ENCODE measurements around the gene KCNJ15.

The KCNJ15 gene

GRCh38 chr21:38300141-38300578 is 43.4 kb downstream of the KCNJ15 start:
- FAIRE-seq, result no peak

DNA sequence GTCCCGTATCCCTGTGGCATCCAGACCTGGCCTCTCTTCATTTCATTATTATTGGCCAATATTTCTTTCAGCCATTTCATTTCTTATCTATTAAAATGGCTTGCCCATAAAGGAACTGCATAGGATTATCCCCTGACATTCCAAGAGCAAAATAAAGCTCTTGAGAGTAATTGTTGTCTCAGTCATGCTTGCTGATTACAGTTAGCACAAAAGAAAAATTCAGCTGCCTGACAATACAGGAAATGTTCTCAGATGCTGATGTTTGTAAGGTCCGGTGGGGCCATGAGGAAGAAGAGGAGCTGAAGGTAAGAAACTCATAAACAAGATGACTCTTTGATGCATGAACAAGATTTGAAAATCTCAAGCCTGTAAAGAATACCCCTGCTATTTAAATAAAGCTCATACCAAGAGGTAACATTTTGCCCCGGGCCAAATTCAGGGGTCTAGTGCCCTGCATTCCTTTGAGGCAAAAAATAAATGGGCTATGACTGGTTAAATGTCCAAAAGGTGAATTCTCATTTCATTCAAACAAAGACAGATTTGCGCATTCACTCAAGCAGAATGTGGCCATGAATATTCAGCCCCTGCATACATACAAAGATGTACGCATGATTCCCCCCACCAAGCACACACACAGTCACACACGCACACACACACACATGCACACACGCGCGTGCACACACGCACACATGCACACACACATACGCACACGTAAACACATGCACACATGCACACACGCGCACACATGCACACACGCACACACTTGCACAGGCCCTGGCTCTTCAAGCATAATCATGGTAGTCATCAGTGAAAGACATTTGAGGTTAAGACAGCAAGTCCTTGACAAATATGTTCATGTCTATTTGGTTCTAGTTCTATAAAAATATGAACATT is 44.8 kb downstream of the KCNJ15 start:
- no peak for FAIRE-seq

- no peak for FAIRE-seq
Observed at GRCh38 chr21:38303300-38303699, 46.5 kb downstream of the KCNJ15 start.

DNA sequence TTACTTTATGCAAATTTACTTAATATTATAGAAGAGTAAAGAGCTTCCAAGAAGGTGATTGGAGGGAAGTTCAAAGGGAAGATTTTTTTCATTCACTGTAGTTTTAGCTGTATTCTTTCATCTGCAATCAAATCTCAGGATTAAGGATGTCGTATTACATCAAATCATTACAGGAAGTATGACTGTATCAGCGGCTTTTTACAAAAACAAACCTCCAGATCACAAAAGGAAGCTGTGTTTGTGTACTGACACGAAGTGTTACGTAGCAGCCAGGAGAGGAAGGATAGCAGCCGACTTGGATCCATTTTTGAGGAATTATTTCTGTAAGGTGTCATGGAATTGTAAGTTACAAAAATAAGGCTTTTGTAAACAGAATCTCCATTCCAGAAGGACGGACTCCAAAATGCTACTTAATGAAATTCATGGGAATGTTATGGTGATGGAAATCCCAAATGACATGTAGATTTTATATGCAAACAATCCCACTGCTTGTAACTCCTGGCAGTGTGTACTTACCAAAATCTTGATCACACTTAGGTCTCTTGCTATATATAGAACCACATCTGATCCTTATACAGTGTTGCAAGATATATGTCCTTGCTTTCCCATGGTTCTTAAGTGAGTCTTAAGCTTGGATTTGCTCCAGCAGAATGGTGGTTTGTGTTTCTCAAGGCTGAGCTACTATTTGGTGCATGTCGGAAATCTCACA is 49.8 kb downstream of the KCNJ15 start:
- FAIRE-seq, result no peak

DNA sequence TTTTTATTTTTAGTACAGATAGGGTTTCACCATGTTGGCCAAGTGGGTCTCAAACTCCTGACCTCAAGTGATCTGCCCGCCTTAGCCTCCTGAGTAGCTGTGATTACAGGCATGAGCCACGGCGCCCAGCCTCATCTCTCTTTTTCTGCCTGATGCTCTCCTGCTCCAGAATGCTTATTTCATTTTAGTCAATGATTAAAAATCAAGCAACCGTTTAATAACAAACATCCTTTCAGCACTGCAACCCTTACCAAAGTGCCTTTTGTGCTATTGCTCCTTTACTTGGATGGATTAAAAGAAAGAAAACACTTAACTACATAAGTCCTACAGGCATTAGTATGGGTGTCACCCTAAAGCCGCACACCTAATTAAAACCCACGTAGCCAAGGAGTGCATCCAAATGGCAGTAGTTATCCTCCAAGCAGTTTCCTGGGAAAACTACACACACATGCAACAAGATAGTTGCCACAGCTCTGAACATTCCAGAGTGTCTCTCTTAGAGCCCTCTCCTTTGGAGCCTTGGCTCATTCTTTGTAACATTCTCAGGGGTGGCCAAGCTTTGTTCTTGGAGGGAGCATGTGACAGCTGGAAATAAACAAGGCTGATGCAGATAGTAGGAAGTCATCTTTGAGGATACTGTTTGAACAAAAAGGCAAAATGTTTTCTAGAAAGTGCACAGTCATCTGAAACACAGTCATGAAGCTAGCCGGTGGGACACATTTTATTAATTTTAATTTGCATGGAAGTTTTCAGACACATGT is 51.2 kb downstream of the KCNJ15 start:
- FAIRE-seq, result no peak

DNA sequence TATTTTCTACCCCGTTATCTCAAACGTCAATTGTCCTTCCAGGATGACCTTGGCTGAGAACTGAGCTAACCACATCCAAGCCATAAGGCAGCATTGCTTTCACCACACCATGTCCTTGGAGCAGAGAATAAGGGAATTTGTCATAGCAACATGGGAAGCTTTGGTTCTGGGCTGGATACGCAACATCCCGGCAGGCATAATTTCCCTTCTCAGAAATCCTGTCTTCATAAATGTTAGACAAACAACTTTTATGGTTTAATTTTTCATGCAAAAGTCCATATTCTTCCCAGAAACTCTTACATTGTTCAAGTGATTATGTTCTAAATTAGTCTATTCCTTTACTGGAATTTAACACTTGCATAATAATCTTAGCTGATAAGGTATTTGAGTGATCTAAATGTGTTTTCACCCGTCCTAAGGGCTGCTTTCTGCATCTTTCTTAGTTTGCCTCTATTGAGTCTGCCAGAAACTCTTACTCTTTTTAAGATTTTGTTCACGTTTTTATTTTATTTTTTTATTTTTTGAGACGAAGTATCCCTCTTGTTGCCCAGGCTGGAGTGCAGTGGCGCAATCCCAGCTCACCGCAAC is 51.8 kb downstream of the KCNJ15 start:
- no peak for FAIRE-seq

GRCh38 chr21:38310646-38311485 is 54.1 kb downstream of the KCNJ15 start:
- FAIRE-seq, result no peak

- no peak for FAIRE-seq
Observed at GRCh38 chr21:38311765-38312164, 55.0 kb downstream of the KCNJ15 start.

DNA sequence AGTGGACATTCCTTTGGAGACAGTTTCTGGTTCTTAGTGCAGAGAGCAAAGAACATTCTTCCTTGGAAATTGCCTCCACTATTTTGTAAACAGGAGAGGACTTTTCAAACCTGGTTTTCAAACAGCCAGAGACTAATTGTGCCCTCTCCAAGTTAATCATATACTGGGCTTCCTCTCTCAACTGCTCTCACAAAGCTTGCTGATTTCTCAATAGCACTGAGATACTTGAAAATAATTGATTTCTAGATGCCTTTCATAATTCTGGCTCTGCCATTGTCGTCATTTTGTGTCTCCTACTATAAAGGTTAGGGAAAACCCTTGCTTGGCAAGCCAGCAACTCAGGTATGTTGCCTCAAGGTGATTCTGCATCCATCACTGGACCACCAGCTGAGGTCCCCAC is 56.0 kb downstream of the KCNJ15 start:
- no peak for FAIRE-seq

DNA sequence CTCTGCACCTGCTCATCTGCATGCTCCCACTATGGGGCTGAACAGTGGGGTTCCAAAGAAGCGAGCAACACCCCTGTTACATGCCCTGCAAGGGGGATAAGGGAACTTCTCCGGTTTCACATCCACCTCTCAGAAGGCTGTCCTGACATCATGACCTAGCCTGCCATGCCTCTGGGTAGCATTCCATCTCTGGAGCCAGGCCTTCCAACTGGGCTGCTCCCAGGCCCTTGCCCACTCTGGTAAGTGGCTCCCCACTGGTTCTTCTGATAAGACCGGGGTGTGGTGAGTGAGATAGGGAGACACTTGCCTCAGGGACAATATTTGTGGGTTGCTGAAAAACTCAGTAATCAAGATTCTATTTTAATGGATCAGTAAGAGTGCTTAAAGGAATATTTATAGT is 57.8 kb downstream of the KCNJ15 start:
- no peak for FAIRE-seq

DNA sequence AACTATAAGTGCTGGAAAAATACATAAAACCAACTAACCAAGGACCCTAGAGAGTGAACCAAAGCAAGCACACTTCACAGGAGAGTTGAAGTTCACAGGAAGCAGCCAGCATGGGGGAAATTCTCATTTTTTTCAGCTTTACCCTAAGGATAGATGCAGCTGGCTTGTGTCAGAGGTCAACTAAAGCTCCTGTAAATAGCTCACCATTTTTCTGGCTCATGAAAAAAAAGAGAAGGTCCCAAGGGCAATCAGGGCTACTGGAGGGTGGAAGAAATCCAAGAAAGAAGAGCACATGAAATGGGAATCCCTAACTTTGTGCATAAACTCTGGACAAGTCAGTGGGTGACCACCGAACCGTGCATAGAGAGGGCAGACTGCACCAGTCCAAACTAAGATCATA is 58.3 kb downstream of the KCNJ15 start:
- FAIRE-seq, result no peak

DNA sequence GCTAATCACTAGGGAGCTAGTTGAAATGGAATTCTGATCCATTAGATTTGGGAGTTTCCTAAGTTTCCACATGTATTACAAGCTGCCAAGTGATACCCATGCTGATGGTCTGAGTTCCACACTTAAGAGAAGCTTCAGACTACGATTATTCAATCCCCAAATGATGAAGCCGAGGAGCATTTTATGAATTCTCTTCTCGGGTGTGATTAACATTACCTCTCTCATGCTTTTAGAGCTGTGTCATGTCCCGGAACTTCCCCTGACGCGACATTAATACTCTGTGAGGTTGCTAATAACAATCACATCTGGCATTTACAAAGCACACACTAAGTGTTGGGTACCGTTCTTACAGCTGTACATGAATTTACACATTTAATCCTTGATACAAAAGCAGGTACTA is 63.0 kb downstream of the KCNJ15 start:
- no peak for FAIRE-seq

DNA sequence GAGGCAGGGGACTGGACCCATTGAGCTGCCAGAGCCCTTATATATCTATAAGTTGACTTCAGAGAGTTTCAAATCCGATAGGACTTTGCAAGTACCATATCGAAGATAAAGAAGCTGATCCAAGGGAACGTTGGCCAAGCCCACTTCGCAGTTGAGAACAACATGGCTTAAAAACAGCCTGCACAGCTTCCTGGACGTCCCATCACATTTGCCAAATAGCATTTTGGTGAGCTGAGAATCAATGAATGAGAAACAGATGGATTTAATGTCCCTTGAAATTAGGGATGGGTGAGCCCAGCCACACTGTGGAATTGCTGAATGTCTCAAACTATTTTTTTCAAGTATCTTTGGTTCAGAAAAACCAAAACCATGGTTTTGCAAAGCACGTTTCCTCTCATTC is 64.8 kb downstream of the KCNJ15 start:
- no peak for FAIRE-seq

- no peak for FAIRE-seq
Observed at GRCh38 chr21:38322311-38322950, 65.6 kb downstream of the KCNJ15 start.

DNA sequence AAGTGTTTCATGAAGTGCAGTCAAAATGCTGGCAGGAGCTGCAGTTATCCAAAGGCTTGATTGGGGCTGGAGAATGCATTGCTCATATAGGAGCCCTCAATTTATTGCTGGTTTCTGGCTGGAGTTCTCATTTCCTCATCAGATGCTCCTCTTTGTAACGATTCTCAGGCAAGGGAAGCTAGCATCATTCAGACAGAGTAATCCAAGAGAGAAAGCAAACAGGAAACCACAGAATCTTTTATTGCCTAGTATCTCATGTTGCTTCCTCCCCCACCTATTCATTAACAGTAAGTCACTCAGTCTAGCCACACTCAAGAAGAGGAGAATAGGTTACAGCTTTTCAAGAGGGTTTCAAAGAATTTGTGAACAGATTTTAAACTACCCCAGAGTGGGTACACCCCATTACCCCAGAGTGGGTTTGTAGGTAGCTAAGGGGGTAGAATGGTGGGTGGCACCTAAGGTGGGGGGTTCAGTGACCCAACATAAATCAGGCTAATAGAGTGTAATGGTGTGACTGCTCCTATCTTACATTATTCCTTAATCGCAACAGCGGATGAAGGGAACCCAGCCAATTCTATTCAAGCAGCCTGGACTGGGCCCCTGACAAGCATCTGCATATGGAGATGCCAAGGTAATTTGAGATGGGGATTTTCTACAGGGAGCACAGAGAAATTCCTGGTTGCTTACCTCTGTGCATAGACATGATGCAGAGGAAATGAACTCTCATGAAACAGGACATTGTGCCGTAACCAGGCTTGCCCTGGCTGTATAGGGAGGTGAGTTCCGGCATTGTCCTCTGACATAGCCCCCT is 67.1 kb downstream of the KCNJ15 start:
- FAIRE-seq, result no peak

- no peak for FAIRE-seq
Observed at GRCh38 chr21:38325216-38325615, 68.4 kb downstream of the KCNJ15 start.

DNA sequence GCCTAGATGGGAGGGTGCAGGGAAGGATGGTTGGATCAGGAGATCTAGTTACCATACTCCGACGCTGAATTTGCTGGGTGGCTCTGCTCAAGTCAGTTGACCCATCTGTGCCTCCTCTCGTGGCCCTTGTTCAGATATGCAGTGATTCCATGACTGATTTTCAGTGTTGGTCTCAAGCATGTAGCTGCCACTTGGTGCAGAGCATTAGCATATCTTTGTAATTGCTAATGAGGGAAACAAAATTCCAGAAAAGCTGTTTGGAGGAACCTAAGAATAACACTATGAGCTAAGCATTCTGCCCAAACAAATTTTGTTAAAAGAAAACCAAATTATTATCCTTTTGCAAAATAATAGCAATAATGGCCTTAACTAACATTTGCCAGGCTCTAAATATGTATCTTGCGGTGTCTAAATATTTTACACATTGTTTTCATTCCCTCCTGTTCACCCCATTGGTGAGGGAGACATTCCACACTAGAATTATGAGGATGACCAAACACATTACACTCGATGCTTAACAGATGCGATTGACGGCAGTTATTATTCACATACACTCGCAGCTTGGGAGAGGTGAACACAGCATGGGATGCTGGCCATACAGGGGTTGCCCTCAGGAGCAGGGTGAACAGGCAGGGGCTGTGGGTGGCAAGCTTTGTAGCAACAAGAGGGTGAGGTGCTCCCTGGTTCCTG is 69.1 kb downstream of the KCNJ15 start:
- FAIRE-seq, result no peak

DNA sequence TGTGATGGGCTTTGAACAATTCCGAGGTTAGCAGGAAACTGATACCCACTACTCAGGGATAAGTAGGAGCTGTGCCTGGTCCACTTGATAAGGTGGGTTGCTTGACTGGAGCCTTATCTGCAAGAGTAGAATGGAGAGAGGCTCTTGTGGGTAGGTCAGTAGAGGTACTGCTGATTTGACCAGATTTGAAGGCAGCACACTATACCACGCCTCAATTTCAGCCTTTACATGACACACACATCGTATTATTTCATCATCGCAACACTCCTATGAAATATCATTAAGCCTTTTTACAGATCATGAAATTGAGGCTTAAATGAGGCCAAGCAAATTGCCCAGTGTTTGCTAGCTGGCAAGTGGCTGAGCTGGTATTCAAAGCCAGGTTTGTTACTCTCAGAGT is 69.6 kb downstream of the KCNJ15 start:
- no peak for FAIRE-seq

GRCh38 chr21:38326899-38327298 is 70.1 kb downstream of the KCNJ15 start:
- FAIRE-seq, result no peak

DNA sequence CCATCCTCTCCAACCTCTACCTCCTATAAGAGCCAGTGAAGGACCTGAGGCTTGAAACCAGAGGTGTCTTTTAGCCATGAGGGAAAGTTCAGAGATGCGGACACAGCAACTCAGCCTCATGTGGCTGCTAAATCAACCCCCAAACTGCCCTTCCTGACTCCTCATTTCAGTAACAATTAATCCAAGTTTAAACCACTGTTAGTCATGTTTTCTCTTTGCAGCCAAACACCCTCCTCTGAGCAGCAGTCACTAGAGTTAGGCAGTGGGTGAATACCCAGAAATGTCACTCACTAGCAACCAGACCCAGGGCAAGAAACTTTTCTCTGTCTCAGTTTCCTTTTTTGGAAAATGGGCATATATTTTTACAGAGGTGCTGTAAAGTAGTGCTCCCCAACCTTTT is 71.2 kb downstream of the KCNJ15 start:
- FAIRE-seq, result no peak

Measured in TTC549 (cell line).